Measurements from ENCODE around the gene ACR. TPM values are rescaled to one million over a fixed set of nuclear protein-coding genes. Genes with fewer than 3 reads are reported as not detected.
"Not testable (repeated sequence)": the region's sequence is repeated elsewhere in the genome, so short reads cannot be mapped to it uniquely, and the experiment has no call there.

ACR gene
- polyA plus RNA-seq, 1 of the 3 experiments (the other 2 are of a cell fraction): 0.15 TPM

DNA sequence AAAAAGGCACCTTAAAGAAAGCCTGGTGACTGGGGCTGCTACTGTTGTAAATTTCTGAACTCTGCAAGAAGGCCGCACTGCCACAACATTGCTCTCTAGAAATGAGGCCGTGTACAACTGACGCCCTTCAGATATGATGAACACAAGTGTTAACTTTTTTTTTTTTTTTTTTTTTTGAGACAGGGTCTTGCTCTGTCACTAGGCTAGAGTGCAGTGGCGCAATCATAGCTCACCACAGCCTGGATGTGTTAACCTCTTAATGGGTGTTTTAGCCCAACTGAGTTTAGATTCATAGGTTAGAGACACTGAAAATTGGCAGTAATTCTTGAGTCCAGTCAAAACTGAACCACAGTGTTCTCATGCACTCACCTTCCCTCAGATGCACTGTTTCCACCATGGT lies 42.2 kb downstream of the ACR start:
- CTCF ChIA-PET; H2AFZ ChIP-seq (ENCODE audit: low read depth); H3K36me3 ChIP-seq (replicated peaks in 1 of 2; ENCODE audit: control insufficient read depth in 1 of 2, insufficient read depth in 2 of 2, low read length in 1 of 2); H3K79me2 ChIP-seq (ENCODE audit: insufficient read depth); H3K4me2 ChIP-seq; H3K9ac ChIP-seq; H3K27me3 ChIP-seq (ENCODE audit: insufficient read depth); H3K9me2 ChIP-seq; DNase-seq; H4K20me1 ChIP-seq (ENCODE audit: insufficient read depth); H3K9me3 ChIP-seq; H3K4me1 ChIP-seq (ENCODE audit: control insufficient read depth in 1 of 2, insufficient read depth in 2 of 2, low read depth in 1 of 2, low read length in 1 of 2); H3K4me3 ChIP-seq (ENCODE audit: low read depth in 2 of 2, low read length in 1 of 2); H3F3A ChIP-seq (replicated peaks; ENCODE audit: insufficient read depth); POLR2A ChIA-PET; H3K27ac ChIP-seq (ENCODE audit: low read depth in 2 of 2, low read length in 1 of 2): not testable (repeated sequence)
- WGBS (ENCODE audit: low lambda C conversion rate): 94% methylated on average over 4 of the region's 4 CpGs

DNA sequence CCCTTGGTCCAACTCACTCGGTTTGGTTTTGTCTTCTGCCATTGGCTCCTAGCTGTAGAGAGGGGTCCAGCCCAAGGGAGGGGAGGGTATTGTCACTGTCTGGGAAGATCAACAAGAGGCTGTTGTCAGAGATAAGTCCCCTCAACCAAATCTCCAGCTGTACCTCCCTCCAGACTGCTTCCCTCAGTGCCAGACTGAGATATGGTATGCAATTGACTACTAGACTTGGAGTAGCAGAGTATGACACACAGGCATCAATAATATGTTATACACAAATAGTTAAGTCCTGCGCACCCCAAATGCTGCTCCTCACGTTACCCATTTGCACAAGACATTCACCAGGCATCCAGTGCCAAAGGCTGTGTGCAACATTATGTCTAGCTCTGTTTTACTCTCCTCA lies 44.2 kb downstream of the ACR start:
- WGBS (ENCODE audit: low lambda C conversion rate): 100% methylated on average over 2 of the region's 3 CpGs
- H3K4me1 ChIP-seq (ENCODE audit: control insufficient read depth in 1 of 2, insufficient read depth in 2 of 2, low read depth in 1 of 2, low read length in 1 of 2); H3K79me2 ChIP-seq (ENCODE audit: insufficient read depth); POLR2A ChIA-PET; H3K9me3 ChIP-seq; H3K9me2 ChIP-seq; H3K9ac ChIP-seq; H4K20me1 ChIP-seq (ENCODE audit: insufficient read depth); H2AFZ ChIP-seq (ENCODE audit: low read depth); CTCF ChIA-PET; DNase-seq; H3K27ac ChIP-seq (ENCODE audit: low read depth in 2 of 2, low read length in 1 of 2); H3K36me3 ChIP-seq (replicated peaks in 1 of 2; ENCODE audit: control insufficient read depth in 1 of 2, insufficient read depth in 2 of 2, low read length in 1 of 2); H3F3A ChIP-seq (replicated peaks; ENCODE audit: insufficient read depth); H3K27me3 ChIP-seq (ENCODE audit: insufficient read depth); H3K4me3 ChIP-seq (ENCODE audit: low read depth in 2 of 2, low read length in 1 of 2): not testable (repeated sequence)
- H3K4me2 ChIP-seq: peak overlapping the region; percentile 52; the same call in 1 of the 2 replicates

DNA sequence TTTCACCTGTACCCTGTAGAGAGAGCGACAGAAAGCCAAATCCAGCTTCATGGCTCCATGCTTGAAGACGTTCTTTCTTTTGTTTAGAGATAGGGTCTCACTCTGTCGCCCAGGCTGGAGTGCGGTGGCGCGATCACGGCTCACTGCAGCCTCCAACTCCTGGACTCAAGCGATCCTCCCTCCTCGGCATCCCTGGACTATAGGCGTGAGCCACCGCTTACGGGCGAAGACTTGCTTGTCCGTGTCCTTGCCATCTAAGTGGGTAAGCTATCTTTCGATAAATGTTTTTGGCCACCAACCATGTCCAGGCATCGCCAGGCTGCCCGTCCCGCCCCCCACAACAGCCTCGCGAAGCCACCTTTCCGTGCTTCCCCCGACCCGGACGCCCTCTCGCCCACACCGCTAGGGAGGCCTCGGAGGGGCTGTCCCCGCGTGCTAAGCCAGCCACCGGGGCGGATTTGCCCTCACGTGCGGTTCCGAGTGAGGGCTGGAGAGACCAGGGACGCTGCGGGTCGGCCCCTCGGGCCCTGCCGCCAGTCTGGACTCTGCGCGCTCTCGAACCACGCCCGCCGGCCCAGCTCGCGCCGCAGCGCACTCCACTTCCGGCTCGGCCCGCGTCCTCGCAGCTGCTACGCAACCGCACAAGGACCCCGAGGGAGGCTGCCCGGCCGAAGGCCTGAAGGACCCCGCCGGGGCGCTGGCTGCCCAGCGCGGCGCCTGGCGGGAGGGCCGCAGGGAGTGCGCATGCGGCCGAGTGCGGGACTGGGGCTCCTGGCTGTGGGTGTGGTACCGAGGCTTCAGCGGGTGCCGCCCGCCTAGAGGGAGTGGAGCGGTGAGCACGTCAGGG lies 45.3 kb downstream of the ACR start, which contains the start of gene RABL2B:
Gene RABL2B (minus strand): TSS at position 604 of the 847 bp plus-strand sequence. CDS start 1,342 bp downstream, outside the sequence.
- H3K79me2 ChIP-seq (ENCODE audit: insufficient read depth); H3K9me3 ChIP-seq; POLR2A ChIA-PET; H3F3A ChIP-seq (replicated peaks; ENCODE audit: insufficient read depth); CTCF ChIA-PET; H3K9me2 ChIP-seq; H3K27me3 ChIP-seq (ENCODE audit: insufficient read depth); H4K20me1 ChIP-seq (ENCODE audit: insufficient read depth); H3K4me1 ChIP-seq (ENCODE audit: control insufficient read depth in 1 of 2, insufficient read depth in 2 of 2, low read depth in 1 of 2, low read length in 1 of 2); H3K27ac ChIP-seq (ENCODE audit: low read depth in 2 of 2, low read length in 1 of 2); H3K36me3 ChIP-seq (replicated peaks in 1 of 2; ENCODE audit: control insufficient read depth in 1 of 2, insufficient read depth in 2 of 2, low read length in 1 of 2): not testable (repeated sequence)
- TF ChIP-seq NRF1 (IDR thresholded peaks at IDR 0.05; ENCODE audit: low read depth, low read length) (peak; percentile 56), MXI1 (IDR thresholded peaks at IDR 0.05; ENCODE audit: low read depth, low read length) (peak; percentile 92), SIN3A (IDR thresholded peaks at IDR 0.05; ENCODE audit: borderline replicate concordance, low read depth, low read length) (peak; percentile 75; the same call in 1 of the 2 replicates), GABPA (IDR thresholded peaks at IDR 0.05; ENCODE audit: low read depth) (peak; percentile 55), ELF1 (IDR thresholded peaks at IDR 0.05) (peak; percentile 84)
- TF ChIP-seq, protein P1, sequence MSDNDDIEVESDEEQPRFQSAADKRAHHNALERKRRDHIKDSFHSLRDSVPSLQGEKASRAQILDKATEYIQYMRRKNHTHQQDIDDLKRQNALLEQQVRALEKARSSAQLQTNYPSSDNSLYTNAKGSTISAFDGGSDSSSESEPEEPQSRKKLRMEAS (IDR thresholded peaks at IDR 0.05; ENCODE audit: low read depth): peak; percentile 72
- peak; percentile 90 for DNase-seq
- Histone ChIP-seq H3K4me2 (peak within 1 kb of the TSS; percentile 74), H3K9ac (peak within 1 kb of the TSS; percentile 69), H3K4me3 (ENCODE audit: low read depth in 2 of 2, low read length in 1 of 2) (peak within 1 kb of the TSS; percentile 56 to 68), H2AFZ (ENCODE audit: low read depth) (0 out of 2 replicates have a peak within 1 kb of the TSS, but pooled peaks have one; percentile 46)
- 0% methylated on average over 7 of the region's 77 CpGs for WGBS (ENCODE audit: low lambda C conversion rate)

DNA sequence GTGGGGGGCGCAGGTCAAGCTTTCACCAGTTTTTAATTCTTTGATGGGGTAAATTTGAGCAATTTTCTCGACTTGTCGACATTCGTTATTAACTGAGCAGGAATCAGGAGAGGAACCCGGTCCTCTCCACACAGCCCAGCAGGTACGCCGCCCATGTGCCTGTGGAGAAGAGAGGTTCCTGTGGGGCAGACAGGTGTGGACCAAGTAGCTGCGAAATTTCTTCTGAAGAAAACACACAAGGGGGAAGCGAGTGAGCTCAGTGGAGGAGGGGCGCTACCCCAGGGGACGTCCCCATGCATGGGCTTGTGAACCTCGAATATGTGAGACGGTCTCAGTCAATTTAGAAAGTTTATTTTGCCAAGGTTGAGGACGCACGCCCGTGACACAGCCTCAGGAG lies 45.9 kb downstream of the ACR start:
- peak overlapping the region; percentile 56 to 61 for H3K4me3 ChIP-seq (ENCODE audit: low read depth in 2 of 2, low read length in 1 of 2)
- H3K4me1 ChIP-seq (ENCODE audit: control insufficient read depth in 1 of 2, insufficient read depth in 2 of 2, low read depth in 1 of 2, low read length in 1 of 2); H3K27ac ChIP-seq (ENCODE audit: low read depth in 2 of 2, low read length in 1 of 2); H4K20me1 ChIP-seq (ENCODE audit: insufficient read depth); DNase-seq; CTCF ChIA-PET; H3K79me2 ChIP-seq (ENCODE audit: insufficient read depth); H3K36me3 ChIP-seq (replicated peaks in 1 of 2; ENCODE audit: control insufficient read depth in 1 of 2, insufficient read depth in 2 of 2, low read length in 1 of 2); H3F3A ChIP-seq (replicated peaks; ENCODE audit: insufficient read depth); H3K27me3 ChIP-seq (ENCODE audit: insufficient read depth); H3K9me2 ChIP-seq; H3K9me3 ChIP-seq; POLR2A ChIA-PET: not testable (repeated sequence)
- peak overlapping the region; percentile 67; the same call in 1 of the 2 replicates for H3K9ac ChIP-seq
- H2AFZ ChIP-seq (ENCODE audit: low read depth): 0 out of 2 replicates have a peak overlapping the region, but pooled peaks have one; percentile 41
- peak overlapping the region; percentile 74; the same call in 1 of the 2 replicates for H3K4me2 ChIP-seq
- 0% methylated on average over 7 of the region's 16 CpGs for WGBS (ENCODE audit: low lambda C conversion rate)

DNA sequence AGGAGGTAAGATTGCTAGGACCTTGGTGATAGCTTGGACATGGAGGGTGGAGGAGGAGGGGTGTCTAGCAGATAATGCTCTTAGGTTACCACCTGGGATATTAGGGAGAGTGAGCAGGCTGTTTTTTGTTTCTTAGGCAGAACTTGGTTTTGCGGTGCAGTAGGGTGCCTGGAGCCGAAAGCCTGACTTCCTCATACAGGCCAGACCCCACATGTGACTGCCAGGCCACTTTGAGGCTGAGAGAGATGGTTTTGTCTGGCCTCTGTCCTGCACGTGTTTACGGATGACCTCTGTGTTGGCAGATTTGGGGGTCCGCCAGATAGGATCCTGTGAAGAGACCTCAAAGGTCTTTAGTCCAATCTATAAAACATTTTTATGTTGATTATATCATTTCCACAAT lies 47.3 kb downstream of the ACR start:
- H3K27me3 ChIP-seq (ENCODE audit: insufficient read depth); H3K27ac ChIP-seq (ENCODE audit: low read depth in 2 of 2, low read length in 1 of 2); H3K79me2 ChIP-seq (ENCODE audit: insufficient read depth); H3K4me3 ChIP-seq (ENCODE audit: low read depth in 2 of 2, low read length in 1 of 2); H3K9me2 ChIP-seq; CTCF ChIA-PET; H3K4me1 ChIP-seq (ENCODE audit: control insufficient read depth in 1 of 2, insufficient read depth in 2 of 2, low read depth in 1 of 2, low read length in 1 of 2); H3K36me3 ChIP-seq (replicated peaks in 1 of 2; ENCODE audit: control insufficient read depth in 1 of 2, insufficient read depth in 2 of 2, low read length in 1 of 2); H3F3A ChIP-seq (replicated peaks; ENCODE audit: insufficient read depth); H3K4me2 ChIP-seq; H3K9ac ChIP-seq; H2AFZ ChIP-seq (ENCODE audit: low read depth); POLR2A ChIA-PET; H4K20me1 ChIP-seq (ENCODE audit: insufficient read depth); H3K9me3 ChIP-seq; DNase-seq: not testable (repeated sequence)
- 98% methylated on average over 5 of the region's 5 CpGs for WGBS (ENCODE audit: low lambda C conversion rate)
